Panc1 (cell line): ENCODE results near the gene TTF2.

Experiments
- POLR2AphosphoS5 ChIP-seq: IDR thresholded peaks from 2 replicates; pipeline ENCODE4 v1.6.1; 2012; ENCODE audit warnings: mild to moderate bottlenecking, low read depth, low read length, moderate library complexity
- SIN3A ChIP-seq: IDR thresholded peaks from 2 replicates; pipeline ENCODE4 v1.6.1; 2012; ENCODE audit warnings: low read depth, mild to moderate bottlenecking, low read length, moderate library complexity, borderline replicate concordance; ENCODE audit not compliant: insufficient read depth
- TCF7L2 ChIP-seq: IDR thresholded peaks from 2 replicates; pipeline ENCODE4 v1.6.1; 2011; ENCODE audit warnings: mild to moderate bottlenecking, low read depth, low read length, inconsistent platforms
- TF ChIP-seq, protein P1 (sequence below): fragments of 450-650 bp; IDR thresholded peaks from 2 replicates; pipeline ENCODE4 v1.5.1; 2017; ENCODE audit warnings: mild to moderate bottlenecking
- TF ChIP-seq, protein P2 (sequence below), 2 experiments: IDR thresholded peaks; 2 replicates each; pipeline ENCODE4 v1.6.1; 2011 to 2012; ENCODE audit warnings: low read depth in 2 of 2, control low read depth in 1 of 2, low read length in 1 of 2, mild to moderate bottlenecking in 1 of 2, moderate library complexity in 1 of 2; ENCODE audit not compliant: insufficient read depth in 1 of 2

DNA sequence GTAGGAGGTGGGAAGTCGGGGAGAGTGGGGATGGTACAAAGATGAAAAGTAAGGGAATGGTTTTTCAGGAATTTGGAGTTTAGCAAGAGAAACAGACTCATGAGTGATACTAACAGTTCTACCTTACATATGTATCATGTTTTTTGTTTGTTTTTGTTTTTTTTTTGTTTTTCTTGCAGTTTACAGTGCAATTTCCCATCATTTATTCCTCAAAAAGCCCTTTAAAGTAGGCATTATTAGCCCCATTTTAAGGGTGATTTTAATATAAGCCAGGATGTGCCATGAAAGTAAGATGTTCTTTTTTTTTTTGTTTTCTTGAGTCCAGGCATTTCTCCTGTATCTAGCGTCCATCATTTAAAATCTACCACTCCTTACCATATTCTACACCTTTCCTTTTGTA lies 75.2 kb downstream of the TTF2 start:
- TF ChIP-seq POLR2AphosphoS5, result no peak
- TF ChIP-seq, protein P1, sequence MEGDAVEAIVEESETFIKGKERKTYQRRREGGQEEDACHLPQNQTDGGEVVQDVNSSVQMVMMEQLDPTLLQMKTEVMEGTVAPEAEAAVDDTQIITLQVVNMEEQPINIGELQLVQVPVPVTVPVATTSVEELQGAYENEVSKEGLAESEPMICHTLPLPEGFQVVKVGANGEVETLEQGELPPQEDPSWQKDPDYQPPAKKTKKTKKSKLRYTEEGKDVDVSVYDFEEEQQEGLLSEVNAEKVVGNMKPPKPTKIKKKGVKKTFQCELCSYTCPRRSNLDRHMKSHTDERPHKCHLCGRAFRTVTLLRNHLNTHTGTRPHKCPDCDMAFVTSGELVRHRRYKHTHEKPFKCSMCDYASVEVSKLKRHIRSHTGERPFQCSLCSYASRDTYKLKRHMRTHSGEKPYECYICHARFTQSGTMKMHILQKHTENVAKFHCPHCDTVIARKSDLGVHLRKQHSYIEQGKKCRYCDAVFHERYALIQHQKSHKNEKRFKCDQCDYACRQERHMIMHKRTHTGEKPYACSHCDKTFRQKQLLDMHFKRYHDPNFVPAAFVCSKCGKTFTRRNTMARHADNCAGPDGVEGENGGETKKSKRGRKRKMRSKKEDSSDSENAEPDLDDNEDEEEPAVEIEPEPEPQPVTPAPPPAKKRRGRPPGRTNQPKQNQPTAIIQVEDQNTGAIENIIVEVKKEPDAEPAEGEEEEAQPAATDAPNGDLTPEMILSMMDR, result no peak
- TF ChIP-seq, protein P2, sequence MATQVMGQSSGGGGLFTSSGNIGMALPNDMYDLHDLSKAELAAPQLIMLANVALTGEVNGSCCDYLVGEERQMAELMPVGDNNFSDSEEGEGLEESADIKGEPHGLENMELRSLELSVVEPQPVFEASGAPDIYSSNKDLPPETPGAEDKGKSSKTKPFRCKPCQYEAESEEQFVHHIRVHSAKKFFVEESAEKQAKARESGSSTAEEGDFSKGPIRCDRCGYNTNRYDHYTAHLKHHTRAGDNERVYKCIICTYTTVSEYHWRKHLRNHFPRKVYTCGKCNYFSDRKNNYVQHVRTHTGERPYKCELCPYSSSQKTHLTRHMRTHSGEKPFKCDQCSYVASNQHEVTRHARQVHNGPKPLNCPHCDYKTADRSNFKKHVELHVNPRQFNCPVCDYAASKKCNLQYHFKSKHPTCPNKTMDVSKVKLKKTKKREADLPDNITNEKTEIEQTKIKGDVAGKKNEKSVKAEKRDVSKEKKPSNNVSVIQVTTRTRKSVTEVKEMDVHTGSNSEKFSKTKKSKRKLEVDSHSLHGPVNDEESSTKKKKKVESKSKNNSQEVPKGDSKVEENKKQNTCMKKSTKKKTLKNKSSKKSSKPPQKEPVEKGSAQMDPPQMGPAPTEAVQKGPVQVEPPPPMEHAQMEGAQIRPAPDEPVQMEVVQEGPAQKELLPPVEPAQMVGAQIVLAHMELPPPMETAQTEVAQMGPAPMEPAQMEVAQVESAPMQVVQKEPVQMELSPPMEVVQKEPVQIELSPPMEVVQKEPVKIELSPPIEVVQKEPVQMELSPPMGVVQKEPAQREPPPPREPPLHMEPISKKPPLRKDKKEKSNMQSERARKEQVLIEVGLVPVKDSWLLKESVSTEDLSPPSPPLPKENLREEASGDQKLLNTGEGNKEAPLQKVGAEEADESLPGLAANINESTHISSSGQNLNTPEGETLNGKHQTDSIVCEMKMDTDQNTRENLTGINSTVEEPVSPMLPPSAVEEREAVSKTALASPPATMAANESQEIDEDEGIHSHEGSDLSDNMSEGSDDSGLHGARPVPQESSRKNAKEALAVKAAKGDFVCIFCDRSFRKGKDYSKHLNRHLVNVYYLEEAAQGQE (IDR thresholded peaks at IDR 0.05; ENCODE audit: insufficient read depth in 1 of 2, low read depth in 2 of 2, low read length in 1 of 2), result no peak
- no peak for TF ChIP-seq TCF7L2
- TF ChIP-seq SIN3A, result no peak
